GM18858 (cell line): ENCODE results near the gene OR51M1.

Experiments used
- ATAC-seq: cut with Tn5 transposase; IDR thresholded peaks from one replicate; pipeline ENCODE4 v1.9.1; 2021; ENCODE audit not compliant: unreplicated experiment

The OR51M1 gene

DNA sequence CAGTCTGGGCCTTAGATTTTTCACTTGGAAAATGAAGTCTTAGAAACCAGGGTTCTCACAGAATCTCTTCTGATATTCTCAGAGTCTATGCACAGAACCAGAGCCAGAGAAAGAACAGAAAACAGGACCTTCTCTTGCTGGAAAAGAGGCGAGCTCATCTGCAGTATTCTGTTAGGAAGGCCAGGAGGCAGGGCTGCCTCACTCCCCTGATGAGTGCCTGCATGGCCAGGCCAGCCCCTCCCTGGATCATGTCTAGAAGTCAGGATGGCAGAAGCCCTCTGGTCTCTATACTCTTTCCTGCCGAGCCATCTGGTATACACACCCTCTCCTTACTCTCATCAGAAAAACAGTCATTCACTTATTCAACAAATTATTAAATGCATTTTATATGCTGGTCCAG, 723 bp downstream of the OR51M1 start:
- ATAC-seq: no peak

DNA sequence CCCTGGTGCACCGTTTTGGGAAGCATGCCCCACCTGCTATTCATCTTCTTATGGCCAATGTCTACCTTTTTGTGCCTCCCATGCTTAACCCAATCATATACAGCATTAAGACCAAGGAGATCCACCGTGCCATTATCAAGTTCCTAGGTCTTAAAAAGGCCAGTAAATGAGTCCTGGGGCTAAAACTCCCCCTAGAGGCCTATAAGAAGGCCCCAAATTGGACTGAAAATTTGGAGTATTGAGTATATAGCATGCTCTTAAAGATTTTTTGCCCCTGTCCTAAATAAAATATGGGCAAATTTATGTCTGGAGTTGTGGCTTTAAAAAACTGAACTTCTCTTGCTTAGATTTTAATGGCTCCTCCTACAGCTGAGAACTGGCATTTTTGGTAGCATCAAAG, 6.6 kb downstream of the OR51M1 start:
- no peak for ATAC-seq

- ATAC-seq: no peak
Observed at GRCh38 chr11:5394091-5394490, 10.5 kb downstream of the OR51M1 start.

- no peak for ATAC-seq
Observed at GRCh38 chr11:5398936-5399335, 15.3 kb downstream of the OR51M1 start.

GRCh38 chr11:5405173-5405572, 21.6 kb downstream of the OR51M1 start:
- ATAC-seq: no peak

DNA sequence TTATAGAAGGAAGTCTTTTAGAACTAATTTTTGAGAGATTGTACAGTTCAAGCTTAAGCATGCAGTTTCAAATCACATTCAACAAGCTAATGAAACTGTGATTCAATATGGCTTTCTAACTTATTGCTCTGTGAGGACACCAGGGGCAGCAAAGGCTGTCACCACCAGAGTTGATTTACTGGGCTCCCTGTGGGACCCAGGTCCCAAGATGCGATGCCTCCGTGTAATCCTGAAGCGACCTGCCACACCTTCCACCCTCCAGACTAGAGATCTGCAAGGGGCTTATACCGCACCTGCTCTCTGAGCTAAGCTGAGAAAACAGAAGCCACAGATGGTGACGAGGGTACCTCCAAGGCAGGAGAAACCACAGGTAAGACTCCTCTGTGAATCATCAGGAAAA, 37.4 kb downstream of the OR51M1 start:
- no peak for ATAC-seq

GRCh38 chr11:5421811-5422210, 38.2 kb downstream of the OR51M1 start, which contains the start of gene OR51Q1:
OR51Q1 (plus strand) TSS chr11:5422111; CDS start chr11:5422201, 90 bp downstream.
- no peak for ATAC-seq

DNA sequence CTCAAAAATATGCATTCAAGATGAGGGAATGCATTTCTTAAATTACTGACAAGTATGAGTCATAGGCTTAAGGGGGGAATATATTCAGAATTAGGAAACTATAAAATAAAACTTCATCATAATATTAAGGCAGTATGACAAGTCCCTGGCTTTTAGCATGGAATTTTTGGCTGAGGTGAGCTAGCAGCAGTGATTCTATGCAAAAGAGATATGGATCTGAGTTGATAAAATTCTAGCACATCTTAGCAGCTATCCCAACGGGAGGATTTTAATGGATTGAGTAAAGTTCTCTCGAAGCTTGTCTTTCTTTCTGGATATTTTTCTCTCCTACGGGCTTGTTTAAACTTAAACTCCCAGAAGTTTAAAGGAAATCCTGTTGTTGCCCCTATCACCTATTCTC, 39.5 kb downstream of the OR51M1 start:
- ATAC-seq: no peak

- ATAC-seq: no peak
Observed at GRCh38 chr11:5441414-5441813, 57.8 kb downstream of the OR51M1 start, which contains the start of gene OR51I1. OR51I1 (minus strand) TSS chr11:5441514; CDS start chr11:5441514, 0 bp downstream.
